ENCODE results near the gene NDUFAF3.

The NDUFAF3 gene

DNA sequence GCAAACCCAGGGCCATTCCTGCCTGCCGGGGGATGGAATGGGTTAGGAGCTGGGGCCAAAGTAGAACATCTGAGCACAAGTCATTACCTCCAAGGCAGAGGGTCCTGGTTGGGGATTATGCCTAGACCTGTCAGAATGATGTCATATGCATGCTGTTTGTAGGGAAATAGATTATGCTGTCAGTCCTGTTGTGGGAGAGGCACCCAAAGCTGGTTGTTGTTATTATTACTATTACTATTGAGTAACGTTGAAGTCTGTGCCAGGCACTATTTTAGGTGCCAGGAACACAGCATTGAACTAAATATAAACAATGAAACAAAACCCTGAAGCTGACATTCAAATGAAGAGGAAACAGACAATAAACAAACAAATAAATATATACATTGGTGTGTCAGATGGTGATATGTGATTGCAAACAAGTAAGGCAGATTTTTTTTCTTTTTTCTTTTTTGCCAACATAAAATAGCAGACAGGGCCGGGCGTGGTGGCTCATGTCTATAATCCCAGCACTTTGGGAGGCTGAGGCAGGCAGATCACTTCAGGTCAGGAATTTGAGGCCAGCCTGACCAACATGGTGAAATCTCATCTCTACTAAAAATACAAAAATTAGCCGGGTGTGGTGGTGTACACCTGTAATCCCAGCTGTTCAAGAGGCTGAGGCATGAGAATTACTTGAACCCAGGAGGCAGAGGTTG is 29.9 kb upstream of the NDUFAF3 start:
- H3K4me3 ChIP-seq (ENCODE audit: low read depth, low read length): no peak overlapping the region
- TF ChIP-seq, protein P1, sequence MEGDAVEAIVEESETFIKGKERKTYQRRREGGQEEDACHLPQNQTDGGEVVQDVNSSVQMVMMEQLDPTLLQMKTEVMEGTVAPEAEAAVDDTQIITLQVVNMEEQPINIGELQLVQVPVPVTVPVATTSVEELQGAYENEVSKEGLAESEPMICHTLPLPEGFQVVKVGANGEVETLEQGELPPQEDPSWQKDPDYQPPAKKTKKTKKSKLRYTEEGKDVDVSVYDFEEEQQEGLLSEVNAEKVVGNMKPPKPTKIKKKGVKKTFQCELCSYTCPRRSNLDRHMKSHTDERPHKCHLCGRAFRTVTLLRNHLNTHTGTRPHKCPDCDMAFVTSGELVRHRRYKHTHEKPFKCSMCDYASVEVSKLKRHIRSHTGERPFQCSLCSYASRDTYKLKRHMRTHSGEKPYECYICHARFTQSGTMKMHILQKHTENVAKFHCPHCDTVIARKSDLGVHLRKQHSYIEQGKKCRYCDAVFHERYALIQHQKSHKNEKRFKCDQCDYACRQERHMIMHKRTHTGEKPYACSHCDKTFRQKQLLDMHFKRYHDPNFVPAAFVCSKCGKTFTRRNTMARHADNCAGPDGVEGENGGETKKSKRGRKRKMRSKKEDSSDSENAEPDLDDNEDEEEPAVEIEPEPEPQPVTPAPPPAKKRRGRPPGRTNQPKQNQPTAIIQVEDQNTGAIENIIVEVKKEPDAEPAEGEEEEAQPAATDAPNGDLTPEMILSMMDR (conservative IDR thresholded peaks at IDR 0.05; ENCODE audit: low read depth, low read length): no peak
- DNase-seq (ENCODE audit: low read depth): no peak

DNA sequence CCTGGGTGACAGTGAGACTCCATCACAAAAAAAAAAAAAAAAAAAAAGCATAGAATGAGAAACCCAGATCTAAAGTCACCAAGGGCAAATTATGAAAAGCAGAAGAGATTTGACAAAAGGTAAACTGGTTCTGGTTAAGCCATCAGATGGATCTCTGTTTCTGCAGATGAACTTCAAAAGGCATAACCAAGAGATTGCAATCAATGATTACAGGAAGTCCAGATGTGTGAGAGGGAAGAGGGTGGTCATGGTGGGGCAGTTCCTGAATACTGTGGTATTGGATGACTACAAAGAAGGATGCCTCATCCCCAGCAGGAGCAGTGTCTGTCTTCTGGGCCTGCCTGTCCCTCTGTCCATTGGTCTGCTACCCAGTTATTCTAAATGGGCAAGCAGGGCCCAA is 28.1 kb upstream of the NDUFAF3 start:
- TF ChIP-seq, protein P1 (conservative IDR thresholded peaks at IDR 0.05; ENCODE audit: low read depth, low read length): no peak
- no peak overlapping the region for H3K4me3 ChIP-seq (ENCODE audit: low read depth, low read length)
- DNase-seq (ENCODE audit: low read depth): no peak

GRCh38 chr3:48996640-48997039 is 25.3 kb upstream of the NDUFAF3 start:
- no peak overlapping the region for H3K4me3 ChIP-seq (ENCODE audit: low read depth, low read length)
- TF ChIP-seq, protein P1 (conservative IDR thresholded peaks at IDR 0.05; ENCODE audit: low read depth, low read length): no peak
- DNase-seq (ENCODE audit: low read depth): no peak

GRCh38 chr3:48997102-48997635 is 24.8 kb upstream of the NDUFAF3 start:
- DNase-seq (ENCODE audit: low read depth): no peak

GRCh38 chr3:48997714-48998637 is 23.9 kb upstream of the NDUFAF3 start:
- no peak for DNase-seq (ENCODE audit: low read depth)
- TF ChIP-seq, protein P1 (conservative IDR thresholded peaks at IDR 0.05; ENCODE audit: low read depth, low read length): no peak
- no peak overlapping the region for H3K4me3 ChIP-seq (ENCODE audit: low read depth, low read length)

More at GRCh38 chr3:48997102-48997635, 24.8 kb upstream of the NDUFAF3 start:
- TF ChIP-seq, protein P1 (conservative IDR thresholded peaks at IDR 0.05; ENCODE audit: low read depth, low read length): no peak
- H3K4me3 ChIP-seq (ENCODE audit: low read depth, low read length): no peak overlapping the region

DNA sequence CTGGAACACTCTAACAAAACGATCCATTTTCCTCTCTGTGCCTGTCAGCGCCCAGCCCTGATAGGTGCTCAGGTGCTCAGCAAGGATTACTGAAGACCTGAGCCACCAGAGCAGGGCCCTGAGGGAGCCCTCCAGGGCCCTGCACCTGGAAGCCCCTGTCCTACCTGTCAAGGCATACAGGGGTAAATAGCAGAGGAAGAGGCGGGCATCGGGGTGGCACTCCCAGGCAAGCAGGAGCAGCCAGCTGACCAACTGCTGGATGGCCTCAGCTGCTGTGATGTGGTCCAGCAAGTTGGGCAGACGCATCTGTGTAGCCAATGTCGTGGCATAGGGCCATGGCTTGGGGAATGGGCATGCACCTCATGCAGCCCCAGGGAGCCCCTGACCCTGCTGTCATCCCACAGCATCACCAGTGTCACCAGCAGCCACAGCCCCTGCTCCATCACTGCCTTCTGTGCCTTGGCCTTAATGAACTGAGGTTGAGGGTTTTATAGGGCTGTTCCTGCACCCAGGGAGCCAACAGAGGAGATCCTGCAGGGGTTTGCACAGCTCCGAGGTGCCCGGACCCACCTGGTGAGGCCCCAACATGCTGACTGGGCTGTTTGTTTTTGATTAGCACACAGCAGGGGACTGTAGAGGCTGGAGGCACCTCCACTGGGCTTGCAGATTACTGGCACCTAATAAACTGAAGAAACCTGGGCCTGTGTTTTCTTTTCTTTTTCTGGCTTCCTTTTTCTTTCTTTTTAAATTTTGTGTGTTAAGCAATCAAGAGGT is 22.6 kb upstream of the NDUFAF3 start:
- no peak overlapping the region for H3K4me3 ChIP-seq (ENCODE audit: low read depth, low read length)
- TF ChIP-seq, protein P1 (conservative IDR thresholded peaks at IDR 0.05; ENCODE audit: low read depth, low read length): no peak
- DNase-seq (ENCODE audit: low read depth): no peak

All from choroid plexus epithelial cell (primary cell).